BJ (cell line): Measurements from ENCODE around the gene CTNNBL1. TPM values are rescaled to one million over a fixed set of nuclear protein-coding genes. Genes with fewer than 3 reads are reported as not detected.

Source experiments
- CTCF ChIA-PET: fragments of 350-600 bp; formaldehyde crosslinking; extraction: SDS; loops from one replicate; lab custom pipeline; 2021; ENCODE audit warnings: antibody characterized with exemption, inconsistent platforms; lab: Yijun Ruan, JAX
- POLR2A ChIA-PET: fragments of 300-600 bp; sonication (Branson Sonifier 250); formaldehyde crosslinking; extraction: SDS; loops from one replicate; lab custom pipeline; 2021; ENCODE audit warnings: antibody characterized with exemption; lab: Charles Lee
- DNase-seq: peaks from one replicate; pipeline ENCODE4 v3.0.0-alpha.2; 2011; ENCODE audit warnings: low read depth
- H3K27me3 ChIP-seq: 2 replicates; pipeline ENCODE4 v1.6.0; 2011; ENCODE audit warnings: low read length; ENCODE audit not compliant: control insufficient read depth, insufficient read depth
- H3K36me3 ChIP-seq: 2 replicates; pipeline ENCODE4 v1.5.1; 2011; ENCODE audit warnings: low read length; ENCODE audit not compliant: control insufficient read depth, insufficient read depth
- H3K4me3 ChIP-seq: 2 replicates; pipeline ENCODE4 v1.5.1; 2011; ENCODE audit warnings: low read depth, mild to moderate bottlenecking, control low read depth, low read length
- polyA plus RNA-seq: library from polyadenylated mRNA; depleted of rRNA; stranded (reverse); fragments of >200 nt; gene quantifications from 2 replicates; pipeline ENCODE4 v1.2.3, GENCODE V29; 2011
- TF ChIP-seq, protein P1 (sequence below): IDR thresholded peaks from 2 replicates; pipeline ENCODE4 v1.5.1; 2011; ENCODE audit warnings: low read depth, mild to moderate bottlenecking, control low read depth, inconsistent platforms, low read length, moderate library complexity; ENCODE audit not compliant: insufficient read depth

Gene CTNNBL1
- polyA plus RNA-seq, 1 experiment = 38.4 TPM

- ChIA-PET POLR2A (no interaction called here), CTCF (no interaction called here)
- no peak for DNase-seq
- Histone ChIP-seq H3K4me3 (no peak overlapping the region), H3K36me3 (peaks cover 1% of the 10 kb centered on the region; the same call in 1 of the 2 replicates), H3K27me3 (no peaks in the 10 kb centered on the region)
- TF ChIP-seq, protein P1, sequence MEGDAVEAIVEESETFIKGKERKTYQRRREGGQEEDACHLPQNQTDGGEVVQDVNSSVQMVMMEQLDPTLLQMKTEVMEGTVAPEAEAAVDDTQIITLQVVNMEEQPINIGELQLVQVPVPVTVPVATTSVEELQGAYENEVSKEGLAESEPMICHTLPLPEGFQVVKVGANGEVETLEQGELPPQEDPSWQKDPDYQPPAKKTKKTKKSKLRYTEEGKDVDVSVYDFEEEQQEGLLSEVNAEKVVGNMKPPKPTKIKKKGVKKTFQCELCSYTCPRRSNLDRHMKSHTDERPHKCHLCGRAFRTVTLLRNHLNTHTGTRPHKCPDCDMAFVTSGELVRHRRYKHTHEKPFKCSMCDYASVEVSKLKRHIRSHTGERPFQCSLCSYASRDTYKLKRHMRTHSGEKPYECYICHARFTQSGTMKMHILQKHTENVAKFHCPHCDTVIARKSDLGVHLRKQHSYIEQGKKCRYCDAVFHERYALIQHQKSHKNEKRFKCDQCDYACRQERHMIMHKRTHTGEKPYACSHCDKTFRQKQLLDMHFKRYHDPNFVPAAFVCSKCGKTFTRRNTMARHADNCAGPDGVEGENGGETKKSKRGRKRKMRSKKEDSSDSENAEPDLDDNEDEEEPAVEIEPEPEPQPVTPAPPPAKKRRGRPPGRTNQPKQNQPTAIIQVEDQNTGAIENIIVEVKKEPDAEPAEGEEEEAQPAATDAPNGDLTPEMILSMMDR = no peak
These were observed 111.0 kb downstream of the CTNNBL1 start for GRCh38 chr20:37804584-37805566.

DNA sequence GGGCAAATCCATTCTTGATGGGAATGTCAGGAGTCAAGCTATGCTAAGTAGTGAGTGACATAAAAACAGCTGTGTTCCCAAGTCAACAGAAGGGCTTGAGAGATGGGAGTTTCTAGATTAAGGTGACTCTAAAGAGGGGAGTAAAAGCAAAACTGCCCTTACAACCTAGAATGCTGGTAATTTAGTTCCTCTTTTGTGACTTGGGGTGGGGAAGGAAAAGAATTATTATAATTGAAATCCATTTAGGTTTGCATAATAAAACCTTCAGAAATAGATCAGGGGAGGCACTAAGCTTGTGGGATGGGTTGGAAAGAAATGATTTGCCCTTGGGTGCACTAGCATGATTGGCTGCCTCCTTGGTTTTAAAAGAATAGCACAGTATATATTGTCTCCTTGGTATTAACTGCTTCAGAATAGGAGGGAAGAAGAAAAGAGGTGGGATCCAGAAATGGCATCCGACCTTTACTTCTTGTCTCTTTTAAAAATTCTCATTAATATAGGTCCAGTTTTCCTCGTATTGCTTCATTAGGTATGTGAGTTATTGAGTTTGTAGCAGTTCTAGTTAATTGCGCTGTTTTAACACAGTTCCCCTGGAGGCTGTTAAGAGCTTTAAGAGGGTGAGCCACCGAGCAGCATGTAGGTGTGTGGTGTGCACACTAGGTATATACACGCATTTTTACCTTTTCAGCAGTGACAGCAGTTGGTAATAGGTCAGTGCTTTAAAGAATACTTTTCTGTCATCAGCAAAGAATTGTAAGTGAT is 113.8 kb downstream of the CTNNBL1 start:
- ChIA-PET POLR2A (no interaction called here), CTCF (interaction anchor here (1.2 kb wide), 1 partner anchor 79 kb away, joined by 4 read pairs; no protein-coding TSS in a partner anchor)
- no peaks in the 10 kb centered on the region for H3K27me3 ChIP-seq

GRCh38 chr20:37808233-37809070 is 114.6 kb downstream of the CTNNBL1 start:
- POLR2A ChIA-PET = no interaction called here
- TF ChIP-seq, protein P1 = no peak
- H3K4me3 ChIP-seq = no peak overlapping the region
- H3K27me3 ChIP-seq = no peaks in the 10 kb centered on the region
- H3K36me3 ChIP-seq = peaks cover 1% of the 10 kb centered on the region; the same call in 1 of the 2 replicates
- no peak for DNase-seq
- CTCF ChIA-PET = interaction anchor here (1.2 kb wide), 1 partner anchor 80 kb away, joined by 4 read pairs; no protein-coding TSS in a partner anchor

More for the DNA sequence above, 113.8 kb downstream of the CTNNBL1 start:
- TF ChIP-seq, protein P1 = no peak
- no peak overlapping the region for H3K4me3 ChIP-seq
- peaks cover 1% of the 10 kb centered on the region; the same call in 1 of the 2 replicates for H3K36me3 ChIP-seq
- no peak for DNase-seq

DNA sequence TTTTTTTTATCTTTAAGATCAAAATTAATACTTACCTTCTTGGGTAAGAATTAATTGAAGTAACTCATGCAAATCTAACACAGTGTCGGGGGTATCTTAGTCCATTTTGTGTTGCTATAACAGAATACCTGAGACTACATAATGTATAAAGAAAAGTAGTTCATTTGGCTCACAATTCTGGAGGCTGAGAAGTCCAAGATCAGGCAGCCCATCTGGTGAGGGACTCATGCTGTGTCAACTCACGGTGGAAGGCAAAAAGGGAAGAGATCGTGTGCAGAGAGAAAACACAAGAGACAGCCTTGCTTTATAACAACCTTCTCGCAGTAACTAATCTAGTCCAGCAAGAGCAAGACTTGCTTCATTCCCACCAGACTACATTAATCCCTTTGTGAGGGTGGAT is 116.2 kb downstream of the CTNNBL1 start:
- ChIA-PET CTCF (no interaction called here), POLR2A (no interaction called here)
- no peaks in the 10 kb centered on the region for H3K27me3 ChIP-seq
- no peaks in the 10 kb centered on the region for H3K36me3 ChIP-seq
- TF ChIP-seq, protein P1 = no peak
- H3K4me3 ChIP-seq = no peak overlapping the region
- DNase-seq = no peak
